CD4-positive, alpha-beta T cell treated with Interferon alpha-2 for 1 hour (primary cell): Measurements from ENCODE around the gene RBP5.
A peak's percentile ranks its signal among the peaks of the same experiment; 100 is the strongest.
"Not testable (repeated sequence)": the region's sequence is repeated elsewhere in the genome, so short reads cannot be mapped to it uniquely, and the experiment has no call there.

Experiments
- DNase-seq, 2 donors: peaks; one replicate each; pipeline ENCODE4 v3.0.0-alpha.2; 2020 to 2022

RBP5 gene

DNA sequence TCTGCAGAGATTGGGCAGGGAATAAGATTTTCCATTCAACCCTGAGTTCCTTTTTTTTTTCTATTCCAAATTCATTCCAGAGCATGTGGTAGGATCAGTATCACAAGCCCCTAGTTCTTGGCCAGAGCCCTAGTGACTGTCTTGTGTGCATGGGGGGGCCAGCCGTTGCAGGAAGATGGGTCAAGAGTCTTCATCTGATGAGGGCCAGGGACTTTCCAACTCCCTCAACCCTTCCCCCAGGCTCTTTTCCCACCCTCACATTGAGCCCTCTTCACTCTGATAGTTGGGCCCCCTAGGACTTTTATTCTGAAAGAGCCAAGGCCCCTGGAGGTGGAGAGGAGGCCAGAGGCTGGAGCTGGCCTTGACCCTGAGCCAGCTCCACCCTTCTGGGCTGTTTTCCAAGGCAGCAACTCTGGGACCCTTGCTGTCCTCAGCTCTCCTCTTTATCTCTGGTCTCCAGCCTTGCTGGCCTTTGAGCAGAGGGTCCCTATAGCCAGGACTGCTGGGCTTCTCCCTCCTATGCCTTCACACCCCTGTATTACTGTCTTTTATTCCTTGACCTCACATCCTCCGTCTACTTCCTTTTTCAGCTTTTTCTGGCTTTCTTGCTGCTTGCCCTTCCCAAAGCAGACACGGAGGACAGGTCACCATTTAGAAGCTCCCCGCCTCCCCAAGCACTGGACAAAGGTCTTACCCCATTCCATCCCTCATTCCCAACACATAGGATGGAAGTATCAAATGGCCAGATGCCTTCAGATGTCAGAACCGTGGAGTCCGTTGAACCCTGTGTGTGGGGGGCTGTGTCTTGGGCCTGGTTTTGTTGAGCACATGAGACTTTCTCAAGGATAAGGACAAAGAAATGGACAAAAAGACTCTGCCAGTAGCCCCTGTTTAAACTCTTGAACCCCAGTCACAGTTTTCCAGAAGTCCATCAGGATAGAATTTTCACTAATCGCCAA, 5.6 kb downstream of the RBP5 start:
- no peak for DNase-seq

DNA sequence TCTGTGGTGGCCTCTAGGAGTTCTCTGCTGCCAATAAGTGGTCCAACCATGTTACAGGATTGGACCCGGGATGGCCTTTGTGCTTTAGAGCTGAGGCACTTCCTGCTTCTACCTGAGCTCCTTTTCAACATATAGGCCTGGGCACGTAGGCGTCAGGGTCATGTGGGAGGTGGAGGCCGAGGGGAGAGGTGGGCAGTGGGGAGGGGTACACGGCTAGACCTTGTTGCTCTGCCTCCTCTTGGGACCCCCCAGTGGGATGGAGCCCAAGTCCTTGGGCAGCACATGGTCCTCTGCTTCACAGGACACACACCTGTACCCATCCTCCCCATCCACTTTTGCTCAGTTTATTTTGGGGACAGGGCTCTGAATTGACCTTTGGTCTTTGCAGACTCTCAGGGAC, 7.4 kb downstream of the RBP5 start:
- no peak for DNase-seq

DNA sequence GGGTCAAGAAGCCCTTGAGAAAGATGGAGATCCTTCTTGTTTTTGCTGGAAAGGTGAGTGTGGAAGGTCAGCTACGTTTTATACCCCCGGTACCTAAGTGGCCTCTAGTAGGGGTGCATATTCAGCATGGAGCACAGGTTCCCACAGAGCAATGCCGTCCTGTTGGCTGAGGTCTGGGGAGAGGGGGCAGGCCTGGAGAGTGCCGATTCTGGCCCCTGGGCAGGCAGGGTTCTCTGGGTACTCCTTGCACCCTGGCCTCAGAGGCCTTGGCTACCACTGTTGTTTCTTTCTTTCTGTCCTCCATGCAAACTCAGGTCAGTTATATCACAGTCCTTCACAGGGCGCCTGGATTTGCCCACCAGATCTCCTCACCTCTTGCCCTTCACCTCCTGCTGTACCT, 8.5 kb downstream of the RBP5 start:
- no peak for DNase-seq

DNA sequence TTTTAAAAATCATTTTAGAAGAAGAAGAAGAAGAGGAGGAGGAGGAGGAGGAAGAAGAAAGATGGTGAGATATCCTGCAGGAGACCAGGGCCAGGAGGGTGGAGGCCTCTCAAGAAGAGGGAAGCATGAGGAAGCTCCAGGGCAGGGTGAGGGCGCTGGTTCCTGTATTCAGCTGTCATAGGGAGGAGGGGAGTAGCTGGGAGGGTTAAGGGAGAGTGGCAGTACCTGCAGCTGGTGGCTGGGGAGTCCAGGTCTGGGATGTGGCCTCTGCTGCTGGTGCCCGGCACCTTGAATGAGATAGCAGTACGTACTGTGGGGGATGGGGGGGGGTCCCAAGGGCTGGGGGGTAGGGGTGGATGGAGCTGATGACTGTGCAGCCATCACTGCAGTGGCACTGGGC, 9.8 kb downstream of the RBP5 start:
- DNase-seq = no peak

- DNase-seq = no peak
Observed at GRCh38 chr12:7117670-7118069, 11.0 kb downstream of the RBP5 start.

- no peak for DNase-seq
Observed at GRCh38 chr12:7116916-7117315, 11.8 kb downstream of the RBP5 start.

GRCh38 chr12:7116196-7116595, 12.5 kb downstream of the RBP5 start:
- DNase-seq = no peak

- no peak for DNase-seq
Observed at GRCh38 chr12:7114851-7115250, 13.8 kb downstream of the RBP5 start.

GRCh38 chr12:7114008-7114407, 14.7 kb downstream of the RBP5 start:
- no peak for DNase-seq

DNA sequence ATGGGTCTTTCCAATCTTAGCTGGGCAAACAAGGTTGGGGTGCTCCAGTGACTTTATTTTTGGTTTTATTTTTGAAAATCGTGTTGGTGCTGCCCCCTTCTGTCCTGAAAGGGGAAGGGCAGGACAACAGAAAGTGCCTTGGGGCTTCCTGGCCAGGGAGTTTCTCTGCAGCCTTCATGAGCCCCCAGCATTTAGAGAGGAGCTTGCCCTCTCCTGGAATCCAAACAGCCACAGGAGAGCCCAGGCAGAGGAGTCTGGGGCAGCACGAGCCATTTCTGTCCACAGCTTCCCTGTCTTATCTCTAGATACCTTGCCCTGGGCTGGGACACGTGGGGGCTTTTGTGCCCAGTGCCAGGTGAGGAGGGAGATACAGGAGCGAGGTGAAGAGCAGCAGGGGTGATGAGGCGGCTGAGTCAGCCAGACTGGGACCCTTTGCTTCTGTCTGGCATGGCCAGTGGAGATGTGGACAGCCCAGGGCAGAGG, 15.3 kb downstream of the RBP5 start:
- DNase-seq = peak; percentile 26 to 76

GRCh38 chr12:7112041-7112440, 16.6 kb downstream of the RBP5 start:
- DNase-seq = no peak

- no peak for DNase-seq
Observed at GRCh38 chr12:7110661-7111060, 18.0 kb downstream of the RBP5 start.

- DNase-seq = no peak
Observed at GRCh38 chr12:7109572-7109920, 19.1 kb downstream of the RBP5 start.

DNA sequence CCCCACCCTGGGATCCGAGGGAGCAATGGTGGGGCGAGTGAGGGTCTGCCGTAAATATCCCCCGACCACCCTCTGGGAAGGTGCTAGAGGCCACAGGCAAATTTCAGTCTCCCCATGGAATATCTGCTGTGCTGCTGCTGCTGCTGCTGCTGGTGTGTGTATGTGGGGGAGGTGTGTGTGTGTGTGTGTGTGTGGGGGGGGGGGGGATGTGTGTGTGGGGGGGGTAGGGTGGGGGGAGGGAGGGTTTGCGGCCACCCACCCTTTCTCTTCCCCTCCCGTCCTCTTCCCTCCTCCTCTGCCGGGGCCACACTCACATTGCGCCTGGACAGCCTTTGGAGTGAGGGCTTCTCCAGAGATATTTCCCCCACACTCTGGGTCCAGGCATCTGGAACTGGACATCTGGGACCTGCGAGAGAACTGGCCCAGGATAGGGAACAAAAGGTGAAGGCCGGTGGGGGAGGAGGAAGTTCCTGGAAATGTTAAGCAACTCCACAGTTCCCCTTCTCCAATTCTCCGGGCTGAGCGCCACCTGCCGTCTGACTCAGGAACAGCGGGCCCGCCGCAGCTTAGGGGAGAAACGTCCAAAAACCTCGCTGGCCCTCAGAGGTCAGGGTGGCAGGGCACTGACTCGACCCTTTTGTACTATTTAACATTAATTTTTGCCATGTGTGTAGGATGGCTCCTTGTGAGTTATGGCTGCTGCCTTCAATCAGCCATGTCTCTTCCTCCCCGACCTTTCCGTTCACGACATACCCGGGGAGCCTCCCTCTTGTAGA, 19.7 kb downstream of the RBP5 start, which contains the start of gene C1RL:
TSS of gene C1RL (minus strand) at position 419 of the 776 bp plus-strand sequence. CDS start at position 385, 34 bp downstream.
- DNase-seq = peak; percentile 72 to 83

GRCh38 chr12:7108003-7108795, 20.5 kb downstream of the RBP5 start:
- DNase-seq = peak; percentile 68 to 81

DNA sequence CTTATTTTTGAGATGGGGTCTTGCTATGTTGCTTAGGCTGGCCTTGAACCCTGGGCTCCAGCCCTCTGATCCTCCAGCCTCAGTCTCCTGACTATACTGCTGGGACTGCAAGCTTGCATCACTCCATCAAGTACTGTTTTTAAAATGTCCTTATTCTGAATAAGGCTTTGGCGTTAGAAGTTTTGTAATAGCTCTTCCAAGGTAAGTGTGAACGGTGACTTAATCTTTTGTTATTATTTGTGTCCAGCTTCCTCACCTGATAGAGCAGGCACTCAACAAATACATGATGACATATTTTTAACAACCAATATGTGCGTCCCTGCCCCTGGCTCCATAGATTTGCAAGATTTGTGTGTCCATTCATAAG, 21.1 kb downstream of the RBP5 start:
- no peak for DNase-seq

DNA sequence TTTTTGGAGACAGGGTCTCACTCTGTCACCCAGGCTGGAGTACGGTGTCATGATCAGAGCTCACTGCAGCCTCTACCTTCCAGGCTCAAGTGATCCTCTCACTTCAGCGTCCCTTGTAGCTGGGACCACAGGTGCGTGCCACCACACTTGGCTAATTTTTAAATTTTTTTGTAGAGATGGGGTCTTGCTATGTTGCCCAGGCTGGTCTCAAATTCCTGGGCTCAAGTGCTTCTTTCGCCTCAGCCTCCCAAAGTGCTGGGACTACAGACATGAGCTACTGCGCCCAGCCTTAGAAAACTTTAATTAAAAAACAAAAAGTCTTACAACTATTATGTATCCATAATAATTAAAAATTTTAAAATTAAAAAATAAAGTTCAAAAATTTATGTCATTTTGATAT, 21.5 kb downstream of the RBP5 start:
- DNase-seq = not testable (repeated sequence)

GRCh38 chr12:7106082-7106481, 22.6 kb downstream of the RBP5 start:
- no peak for DNase-seq

DNA sequence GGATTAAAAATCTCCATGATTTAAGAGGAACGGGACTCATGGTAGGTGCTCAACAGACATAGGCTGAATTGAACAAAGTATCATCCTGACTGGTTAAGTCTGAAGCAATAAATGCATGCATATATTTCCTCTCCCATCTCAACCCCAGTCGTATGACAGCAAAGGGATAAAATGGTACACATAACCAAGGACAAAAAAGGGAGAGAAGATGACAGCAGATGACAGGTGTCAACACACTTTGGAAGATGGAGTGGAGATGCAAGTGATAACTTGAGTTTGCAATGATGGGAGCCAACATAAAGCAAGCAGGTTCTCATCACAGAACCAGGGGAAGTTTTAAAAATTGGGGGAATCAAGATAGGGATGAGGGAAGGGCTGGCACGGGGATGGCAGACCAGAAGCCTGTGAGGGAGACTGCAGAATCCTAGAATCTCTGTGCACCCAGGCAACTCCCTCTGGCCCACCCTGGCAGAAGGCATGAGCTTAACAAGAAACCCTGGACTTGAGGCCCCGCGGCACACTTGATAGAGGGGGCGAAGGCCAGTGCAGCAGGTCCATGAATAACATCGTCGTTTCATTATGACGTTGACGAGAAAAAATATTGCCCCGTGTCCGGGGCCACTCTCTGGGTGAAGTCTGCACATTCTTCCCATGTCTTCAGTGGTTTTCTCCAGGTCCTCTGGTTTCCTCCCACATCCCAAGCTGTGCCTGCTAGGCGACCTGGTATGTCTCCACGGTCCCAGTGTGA, 24.7 kb downstream of the RBP5 start:
- no peak for DNase-seq

GRCh38 chr12:7102582-7102981, 26.1 kb downstream of the RBP5 start:
- no peak for DNase-seq

DNA sequence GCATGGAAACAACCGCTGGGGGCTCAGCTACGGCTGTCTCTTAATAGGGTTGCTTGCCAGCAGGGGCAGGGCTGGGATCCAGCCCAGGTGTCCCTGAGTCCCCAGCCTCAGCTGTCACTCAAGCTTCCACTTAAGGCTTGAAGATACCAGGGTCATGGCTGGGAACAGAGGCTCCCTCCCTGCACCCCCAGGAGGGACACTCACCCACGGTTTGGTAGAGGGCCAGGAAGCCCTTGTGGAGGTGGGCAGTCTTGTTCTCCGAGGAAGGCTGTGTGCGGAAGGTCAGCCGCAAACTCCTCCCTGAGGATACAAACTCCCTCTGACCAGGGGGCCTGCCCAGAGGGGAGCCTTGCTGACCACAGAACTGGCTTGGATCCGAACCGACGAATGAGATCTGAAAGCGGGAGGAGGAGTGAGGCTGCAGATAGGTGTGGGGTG, 27.0 kb downstream of the RBP5 start:
- no peak for DNase-seq

- DNase-seq = no peak
Observed at GRCh38 chr12:7101047-7101693, 27.5 kb downstream of the RBP5 start.
